HG02943 (cell line): ENCODE measurements around the gene SQSTM1.
"Not testable (repeated sequence)": the region's sequence is repeated elsewhere in the genome, so short reads cannot be mapped to it uniquely, and the experiment has no call there.

ENCODE experiments used
- ATAC-seq: cut with Tn5 transposase; IDR thresholded peaks from one replicate; pipeline ENCODE4 v1.9.1; 2021; ENCODE audit warnings: mild to moderate bottlenecking, low read depth, moderate library complexity; ENCODE audit not compliant: unreplicated experiment

Gene SQSTM1

GRCh38 chr5:179823937-179824744, 3.4 kb downstream of the SQSTM1 start:
- no peak for ATAC-seq

- ATAC-seq = no peak
These were observed 4.0 kb downstream of the SQSTM1 start for GRCh38 chr5:179824745-179825112.

GRCh38 chr5:179825655-179826182, 5.0 kb downstream of the SQSTM1 start:
- no peak for ATAC-seq

DNA sequence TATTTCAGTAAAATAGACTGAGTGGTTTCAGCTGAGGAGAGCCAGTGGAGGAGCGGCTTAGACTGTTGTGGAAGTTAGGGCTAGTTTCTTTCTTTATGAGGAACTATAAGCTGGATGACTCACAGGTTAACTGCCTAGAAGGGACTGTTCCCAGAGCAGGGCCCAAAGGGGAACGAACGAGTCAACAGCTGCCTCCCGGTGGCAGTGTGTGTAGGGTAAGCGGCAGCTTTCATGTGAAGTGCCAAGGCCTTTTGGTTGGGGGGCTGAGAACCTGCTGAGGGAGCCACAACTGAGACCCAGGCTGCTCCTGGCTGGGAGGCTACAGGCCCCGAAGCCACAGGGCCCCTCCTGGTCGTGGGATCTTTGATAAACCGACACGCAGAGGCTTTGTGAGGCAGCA, 7.0 kb downstream of the SQSTM1 start:
- no peak for ATAC-seq

- ATAC-seq = no peak
These were observed 8.2 kb downstream of the SQSTM1 start for GRCh38 chr5:179828756-179829421.

- no peak for ATAC-seq
These were observed 9.2 kb downstream of the SQSTM1 start for GRCh38 chr5:179829732-179830435.

DNA sequence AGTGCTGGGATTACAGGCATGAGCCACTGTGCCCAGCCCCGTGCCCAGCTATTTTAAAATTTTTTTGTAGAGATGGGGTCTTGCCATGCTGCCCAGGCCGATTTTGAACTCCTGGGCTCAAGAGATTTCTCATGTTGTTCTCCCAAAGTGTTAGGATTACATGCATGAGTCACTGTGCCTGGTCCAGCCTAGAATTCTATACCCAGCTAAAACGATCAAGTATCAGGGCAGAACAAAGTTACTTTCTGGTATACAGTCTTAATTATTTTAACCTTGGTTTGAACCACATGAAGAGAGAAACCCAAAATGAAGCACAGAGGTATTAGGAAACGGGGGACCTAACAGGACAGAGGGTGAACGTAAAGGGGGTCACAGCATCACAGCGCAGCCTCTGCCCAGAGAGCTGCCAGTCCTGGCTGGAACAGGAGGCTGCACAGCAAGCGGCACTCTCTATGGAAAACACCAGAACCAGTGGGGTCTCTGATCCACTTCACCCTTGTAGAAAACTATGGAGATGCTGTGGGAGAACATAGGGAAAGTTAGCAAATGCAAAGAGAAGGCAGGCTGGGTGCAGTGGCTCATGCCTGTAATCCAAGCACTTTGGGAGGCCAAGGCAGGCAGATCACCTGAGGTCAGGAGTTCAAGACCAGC, 10.2 kb downstream of the SQSTM1 start:
- no peak for ATAC-seq

DNA sequence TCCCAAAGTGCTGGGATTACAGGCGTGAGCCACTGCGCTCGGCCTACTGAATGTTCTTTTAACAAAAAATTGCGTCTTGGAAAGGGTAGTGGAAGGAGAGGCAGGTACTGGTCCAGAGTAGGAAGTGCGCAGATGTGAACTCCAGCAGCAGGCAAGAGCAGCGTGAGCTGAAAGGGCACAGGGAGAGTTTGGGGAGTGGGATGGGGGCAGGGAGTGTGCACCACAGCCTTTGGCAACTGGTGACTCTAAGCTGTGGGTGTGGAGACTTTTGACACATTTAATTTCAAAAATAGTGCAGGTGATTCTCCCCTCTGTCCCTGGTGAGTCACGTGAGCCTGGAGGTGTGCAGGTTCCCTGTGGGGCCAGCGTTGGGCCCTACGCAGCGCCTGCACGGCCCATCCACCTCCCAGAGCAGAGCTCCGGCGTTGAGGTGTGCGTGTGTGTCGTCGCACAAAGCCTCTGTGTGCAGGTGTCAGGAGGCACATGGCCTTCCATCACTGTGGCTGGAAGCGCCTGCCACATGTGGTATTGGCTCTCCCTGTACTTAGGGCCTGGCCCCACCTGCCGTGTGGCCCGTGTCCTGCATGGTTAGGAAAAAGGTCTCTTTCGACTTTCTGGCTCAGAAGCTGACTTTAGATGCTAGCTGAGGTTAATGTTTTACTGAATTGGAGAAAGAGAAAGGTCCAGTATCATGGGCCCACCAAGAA, 11.5 kb downstream of the SQSTM1 start:
- no peak for ATAC-seq

- ATAC-seq = no peak
These were observed 12.5 kb downstream of the SQSTM1 start for GRCh38 chr5:179833056-179833708.

DNA sequence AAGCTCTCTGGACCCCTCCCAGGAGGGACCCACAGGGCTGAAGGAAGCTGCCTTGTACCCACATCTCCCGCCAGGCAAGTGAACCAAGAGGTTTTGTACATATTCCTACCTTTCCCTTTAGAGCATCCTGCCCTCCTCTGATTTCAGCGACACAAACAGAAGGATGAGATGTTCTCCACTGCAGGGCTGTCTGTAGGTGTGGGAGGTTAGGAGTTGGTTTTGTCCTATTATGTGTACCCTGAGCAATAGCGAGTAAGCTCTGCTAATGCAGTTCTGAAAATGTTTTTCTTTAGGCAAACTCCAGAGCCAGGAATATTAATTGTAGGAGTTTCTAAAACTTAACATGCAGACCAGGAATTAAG, 13.0 kb downstream of the SQSTM1 start:
- ATAC-seq = no peak

GRCh38 chr5:179834120-179834519, 13.4 kb downstream of the SQSTM1 start:
- no peak for ATAC-seq

DNA sequence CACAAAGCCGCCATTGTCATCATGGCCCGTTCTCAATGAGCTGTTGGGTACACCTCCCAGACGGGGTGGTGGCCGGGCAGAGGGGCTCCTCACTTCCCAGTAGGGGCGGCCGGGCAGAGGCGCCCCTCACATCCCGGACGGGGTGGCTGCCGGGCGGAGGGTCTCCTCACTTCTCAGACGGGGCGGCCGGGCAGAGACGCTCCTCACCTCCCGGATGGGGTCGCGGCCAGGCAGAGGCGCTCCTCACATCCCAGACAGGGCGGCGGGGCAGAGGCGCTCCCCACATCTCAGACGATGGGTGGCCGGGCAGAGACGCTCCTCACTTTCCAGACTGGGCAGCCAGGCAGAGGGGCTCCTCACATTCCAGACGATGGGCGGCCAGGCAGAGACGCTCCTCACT, 14.2 kb downstream of the SQSTM1 start:
- not testable (repeated sequence) for ATAC-seq

GRCh38 chr5:179836225-179837019, 15.7 kb downstream of the SQSTM1 start:
- ATAC-seq = no peak

DNA sequence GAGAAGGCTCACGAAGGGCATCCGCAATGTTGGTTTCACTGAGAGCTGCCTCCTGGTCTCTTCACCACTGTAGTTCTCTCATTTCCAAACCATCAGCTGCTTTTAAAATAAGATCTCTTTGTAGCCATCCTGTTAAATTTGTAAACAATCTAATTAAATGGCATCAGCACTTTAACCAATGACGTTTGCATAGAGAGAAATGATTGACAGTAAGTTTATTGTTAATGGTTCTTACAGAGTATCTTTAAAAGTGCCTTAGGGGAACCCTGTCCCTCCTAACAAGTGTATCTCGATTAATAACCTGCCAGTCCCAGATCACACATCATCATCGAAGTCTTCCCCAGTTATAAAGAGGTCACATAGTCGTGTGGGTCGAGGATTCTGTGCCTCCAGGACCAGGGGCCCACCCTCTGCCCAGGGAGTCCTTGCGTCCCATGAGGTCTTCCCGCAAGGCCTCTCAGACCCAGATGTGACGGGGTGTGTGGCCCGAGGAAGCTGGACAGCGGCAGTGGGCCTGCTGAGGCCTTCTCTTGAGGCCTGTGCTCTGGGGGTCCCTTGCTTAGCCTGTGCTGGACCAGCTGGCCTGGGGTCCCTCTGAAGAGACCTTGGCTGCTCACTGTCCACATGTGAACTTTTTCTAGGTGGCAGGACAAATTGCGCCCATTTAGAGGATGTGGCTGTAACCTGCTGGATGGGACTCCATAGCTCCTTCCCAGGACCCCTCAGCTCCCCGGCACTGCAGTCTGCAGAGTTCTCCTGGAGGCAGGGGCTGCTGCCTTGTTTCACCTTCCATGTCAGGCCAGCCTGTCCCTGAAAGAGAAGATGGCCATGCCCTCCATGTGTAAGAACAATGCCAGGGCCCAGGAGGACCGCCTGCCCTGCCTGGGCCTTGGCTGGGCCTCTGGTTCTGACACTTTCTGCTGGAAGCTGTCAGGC, 16.6 kb downstream of the SQSTM1 start:
- no peak for ATAC-seq

DNA sequence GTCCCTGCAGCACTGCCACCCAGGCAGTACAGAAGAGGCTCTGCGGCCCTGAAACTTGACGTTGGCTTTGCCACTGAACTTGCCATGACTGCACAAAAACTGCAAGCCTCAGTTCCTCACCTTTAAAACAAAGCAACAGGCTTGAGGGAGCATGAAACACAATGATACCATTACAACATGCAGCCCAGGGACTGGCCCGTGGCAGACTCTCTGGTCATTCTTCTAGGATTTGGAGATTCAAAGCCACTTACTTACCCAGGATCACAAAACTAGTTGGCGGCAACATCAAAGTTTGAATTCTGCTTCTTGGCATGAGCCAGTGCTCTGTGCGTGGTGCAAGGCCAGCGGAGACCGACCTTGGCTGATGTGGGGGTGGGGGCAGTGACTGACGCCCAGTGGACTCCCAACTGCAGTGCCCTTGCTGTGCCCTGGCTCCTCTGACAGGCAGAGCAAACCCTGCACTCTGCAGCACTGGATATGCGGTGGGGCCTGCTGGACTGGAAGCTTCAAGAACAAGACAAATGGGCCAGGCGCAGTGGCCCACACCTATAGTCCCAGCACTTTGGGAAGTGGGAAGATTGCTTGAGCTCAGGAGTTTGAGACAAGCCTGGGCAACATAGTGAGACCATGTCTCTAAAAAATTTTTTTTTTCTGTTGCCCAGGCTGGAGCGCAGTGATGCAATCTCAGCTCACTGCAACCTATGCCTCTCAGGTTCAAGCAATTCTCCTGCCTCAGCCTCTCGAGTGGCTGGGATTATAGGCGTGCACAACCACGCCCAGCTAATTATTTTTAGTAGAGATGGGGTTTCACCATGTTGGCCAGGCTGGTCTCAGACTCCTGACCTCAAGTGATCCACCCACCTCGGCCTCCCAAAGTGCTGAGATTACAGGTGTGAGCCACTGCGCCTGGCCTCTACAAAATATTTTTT, 18.9 kb downstream of the SQSTM1 start:
- no peak for ATAC-seq

GRCh38 chr5:179840321-179840720, 19.6 kb downstream of the SQSTM1 start:
- ATAC-seq = no peak

- ATAC-seq = no peak
These were observed 20.1 kb downstream of the SQSTM1 start for GRCh38 chr5:179840766-179841165.
